GM10266 (cell line): ENCODE measurements around the gene RAD18.
A peak's percentile ranks its signal among the peaks of the same experiment; 100 is the strongest.

Experiments
- DNase-seq: peaks from one replicate; pipeline ENCODE4 v3.0.0; 2012; ENCODE audit errors: extremely low spot score
- TF ChIP-seq, protein P1 (sequence below): IDR thresholded peaks from 2 replicates; pipeline ENCODE4 v1.5.1; 2012; ENCODE audit warnings: mild to moderate bottlenecking, low read depth; ENCODE audit not compliant: control insufficient read depth, insufficient read depth; ENCODE audit errors: missing control alignments

Gene RAD18

DNA sequence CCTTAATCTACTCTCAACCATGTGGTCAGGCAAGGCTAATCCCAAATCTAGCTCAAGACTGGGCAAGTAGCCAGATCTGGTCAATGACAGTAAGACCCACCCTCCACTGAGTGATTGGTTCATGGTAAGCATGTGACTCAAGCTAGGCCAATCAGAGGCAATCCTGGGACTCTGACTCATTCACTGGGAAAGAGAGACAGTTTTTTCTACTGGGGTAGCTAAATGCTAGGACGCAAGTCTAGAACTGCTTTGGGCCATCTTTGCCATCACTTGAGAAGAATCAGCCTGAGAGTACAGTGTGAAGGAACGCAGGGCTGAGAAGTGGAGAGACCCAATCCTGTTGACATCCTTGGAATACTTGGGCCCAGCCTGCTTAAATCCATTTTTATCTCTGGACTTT is 9.4 kb upstream of the RAD18 start:
- DNase-seq, result no peak
- TF ChIP-seq, protein P1, sequence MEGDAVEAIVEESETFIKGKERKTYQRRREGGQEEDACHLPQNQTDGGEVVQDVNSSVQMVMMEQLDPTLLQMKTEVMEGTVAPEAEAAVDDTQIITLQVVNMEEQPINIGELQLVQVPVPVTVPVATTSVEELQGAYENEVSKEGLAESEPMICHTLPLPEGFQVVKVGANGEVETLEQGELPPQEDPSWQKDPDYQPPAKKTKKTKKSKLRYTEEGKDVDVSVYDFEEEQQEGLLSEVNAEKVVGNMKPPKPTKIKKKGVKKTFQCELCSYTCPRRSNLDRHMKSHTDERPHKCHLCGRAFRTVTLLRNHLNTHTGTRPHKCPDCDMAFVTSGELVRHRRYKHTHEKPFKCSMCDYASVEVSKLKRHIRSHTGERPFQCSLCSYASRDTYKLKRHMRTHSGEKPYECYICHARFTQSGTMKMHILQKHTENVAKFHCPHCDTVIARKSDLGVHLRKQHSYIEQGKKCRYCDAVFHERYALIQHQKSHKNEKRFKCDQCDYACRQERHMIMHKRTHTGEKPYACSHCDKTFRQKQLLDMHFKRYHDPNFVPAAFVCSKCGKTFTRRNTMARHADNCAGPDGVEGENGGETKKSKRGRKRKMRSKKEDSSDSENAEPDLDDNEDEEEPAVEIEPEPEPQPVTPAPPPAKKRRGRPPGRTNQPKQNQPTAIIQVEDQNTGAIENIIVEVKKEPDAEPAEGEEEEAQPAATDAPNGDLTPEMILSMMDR, result no peak

GRCh38 chr3:8970971-8971589 is 7.8 kb upstream of the RAD18 start:
- TF ChIP-seq, protein P1, result peak; percentile 91
- peak; percentile 70 for DNase-seq

- TF ChIP-seq, protein P1, result no peak
- DNase-seq, result no peak
Observed at GRCh38 chr3:8969241-8969640, 6.0 kb upstream of the RAD18 start.

- TF ChIP-seq, protein P1, result no peak
Observed at GRCh38 chr3:8968375-8968882, 5.2 kb upstream of the RAD18 start.

DNA sequence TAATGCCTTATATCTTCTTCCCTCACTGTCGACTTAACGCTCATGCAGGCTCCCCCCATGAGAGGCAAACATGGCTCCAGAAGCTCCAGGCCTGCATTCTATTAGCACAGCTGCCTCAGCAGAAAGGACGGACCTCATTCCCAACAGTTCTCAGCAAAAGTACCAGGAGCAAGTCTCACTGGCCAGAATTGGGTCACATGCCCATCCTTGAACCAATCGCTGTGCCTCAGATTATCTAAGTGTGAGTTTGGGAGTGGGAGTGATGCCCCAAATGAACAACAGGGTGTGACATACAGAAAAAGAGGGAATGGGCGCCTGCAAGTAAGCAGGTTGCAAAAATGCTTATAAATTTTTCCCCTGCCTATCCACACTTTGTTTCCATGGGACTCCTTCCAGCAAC is 4.3 kb upstream of the RAD18 start:
- DNase-seq, result no peak
- TF ChIP-seq, protein P1, result no peak

More at GRCh38 chr3:8968375-8968882, 5.2 kb upstream of the RAD18 start:
- DNase-seq, result no peak

GRCh38 chr3:8966820-8967348 is 3.6 kb upstream of the RAD18 start:
- TF ChIP-seq, protein P1, result no peak
- no peak for DNase-seq

GRCh38 chr3:8966150-8966819 is 3.0 kb upstream of the RAD18 start:
- TF ChIP-seq, protein P1, result no peak
- no peak for DNase-seq
